C1 segment of cervical spinal cord (tissue), 14 donors: ENCODE data around the gene TARDBP.
A peak's percentile ranks its signal among the peaks of the same experiment; 100 is the strongest.
"Not testable (repeated sequence)": the region's sequence is repeated elsewhere in the genome, so short reads cannot be mapped to it uniquely, and the experiment has no call there.

Source experiments
- DNase-seq, 14 donors: peaks; one replicate each; lab custom pipeline; 2025; lab: John Stamatoyannopoulos, UW

Gene TARDBP

DNA sequence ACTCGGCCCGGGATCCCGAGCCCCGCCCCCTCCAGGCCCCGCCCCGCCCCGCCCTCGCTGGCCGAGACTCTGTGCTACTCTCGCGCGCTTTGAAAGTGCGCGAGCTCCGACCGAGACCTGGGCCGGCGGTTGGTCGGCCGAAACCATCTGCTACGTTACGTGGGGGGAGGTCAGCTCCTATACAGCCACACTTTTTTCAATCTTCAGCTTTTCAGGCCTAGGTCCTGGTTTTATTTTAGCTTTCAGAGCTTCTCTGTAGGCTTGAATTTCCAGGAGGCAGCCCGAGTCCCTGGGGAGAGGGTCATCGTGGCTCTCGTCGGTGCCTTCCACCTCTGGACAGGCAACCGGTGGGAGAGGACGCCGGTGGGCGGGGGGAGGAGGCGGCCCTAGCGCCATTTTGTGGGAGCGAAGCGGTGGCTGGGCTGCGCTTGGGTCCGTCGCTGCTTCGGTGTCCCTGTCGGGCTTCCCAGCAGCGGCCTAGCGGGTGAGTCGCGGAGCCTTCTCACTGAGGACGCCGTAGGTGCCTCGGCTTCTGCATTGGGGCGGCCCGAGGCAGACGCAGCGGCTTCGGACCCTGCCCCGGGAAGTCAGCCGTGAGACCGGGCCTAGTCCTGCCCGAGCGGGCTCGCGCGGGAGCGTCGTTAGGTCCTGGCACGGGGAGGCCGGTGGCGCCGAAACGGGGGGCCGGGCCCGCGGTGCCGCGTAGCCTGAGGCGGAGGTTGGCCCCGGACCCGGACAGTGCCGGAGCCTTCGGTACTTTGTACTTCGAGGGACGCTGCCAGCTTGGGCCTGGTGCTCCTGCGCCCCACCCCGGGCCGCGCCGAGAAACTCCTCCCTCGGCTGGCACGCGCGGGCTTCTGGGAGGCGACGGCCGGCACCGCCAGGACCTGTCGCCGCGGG is at the start of gene TARDBP:
TARDBP (plus strand) TSS at position 395 of the 900 bp plus-strand sequence. CDS start 1,074 bp downstream, outside the sequence.
- DNase-seq: peak; percentile 44 to 99 (median 94)

DNA sequence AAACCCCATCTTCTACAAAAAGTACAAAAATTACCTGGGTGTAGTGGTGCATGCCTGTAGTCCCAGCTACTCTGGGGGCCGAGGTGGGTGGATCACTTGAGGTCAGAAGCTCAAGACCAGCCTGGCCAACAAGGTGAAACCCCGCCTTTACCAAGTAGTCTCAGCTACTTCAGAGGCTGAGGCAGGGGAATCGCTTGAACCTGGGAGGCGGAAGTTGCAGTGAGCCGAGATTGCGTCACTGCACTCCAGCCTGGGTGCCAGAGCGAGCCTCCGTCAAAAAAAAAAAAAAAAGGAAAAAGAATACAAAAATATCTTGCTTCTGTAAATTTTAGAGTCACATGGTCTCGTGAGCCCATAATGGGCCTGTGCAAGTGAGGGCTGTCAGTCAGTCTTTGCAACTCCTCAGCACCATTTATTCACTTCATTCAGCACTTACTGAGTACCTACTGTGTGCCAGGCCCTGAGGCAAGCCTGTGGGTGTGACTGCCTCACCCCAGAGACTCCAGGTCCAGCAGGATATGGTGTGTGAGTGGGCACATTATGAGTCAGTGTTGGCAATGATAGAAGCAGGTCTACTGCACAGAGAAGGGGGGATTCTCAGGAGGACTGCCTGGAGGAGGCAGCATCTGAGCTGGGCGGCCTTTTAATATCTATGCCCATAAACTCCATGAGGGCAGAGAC is 46.8 kb upstream of the TARDBP start:
- DNase-seq: no peak

DNA sequence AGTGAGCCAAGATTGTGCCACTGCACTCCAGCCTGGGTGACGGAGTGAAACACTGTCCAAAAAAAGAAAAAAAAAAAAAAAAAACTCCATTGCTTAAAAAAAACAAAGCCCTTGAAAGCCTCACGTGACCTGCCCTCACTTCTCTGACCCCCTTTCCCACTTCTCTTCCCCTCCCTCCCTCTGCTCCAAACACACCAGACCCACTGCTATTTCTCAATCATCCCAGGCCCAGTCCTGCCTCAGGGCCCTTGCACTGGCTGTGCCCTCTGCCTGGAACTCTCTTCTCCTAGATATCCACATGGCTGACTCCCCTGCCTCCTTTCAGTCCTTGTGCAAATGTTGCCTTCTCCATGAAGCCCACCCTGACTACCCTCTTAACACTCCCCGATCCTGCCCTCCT is 45.4 kb upstream of the TARDBP start:
- no peak for DNase-seq

DNA sequence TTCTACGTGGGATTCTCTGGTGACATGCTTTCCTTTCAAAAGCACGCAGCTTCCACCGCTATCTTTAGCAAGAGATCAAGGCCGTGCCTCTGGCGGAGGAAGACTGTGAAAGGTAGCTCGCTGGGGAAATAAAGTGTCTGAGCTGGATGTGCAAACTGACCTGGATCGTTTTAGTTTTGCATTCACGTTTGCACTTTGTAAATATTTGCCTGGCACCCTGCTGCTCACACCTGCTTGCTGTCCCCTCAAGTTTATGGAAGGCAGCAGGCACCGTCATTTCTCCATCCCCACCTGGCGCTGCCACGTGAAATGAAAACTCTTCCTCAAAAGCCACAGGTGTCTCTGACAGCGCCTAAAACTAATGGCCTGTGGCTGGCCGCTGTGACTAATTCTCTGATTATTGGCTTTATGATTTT is 44.0 kb upstream of the TARDBP start:
- no peak for DNase-seq

DNA sequence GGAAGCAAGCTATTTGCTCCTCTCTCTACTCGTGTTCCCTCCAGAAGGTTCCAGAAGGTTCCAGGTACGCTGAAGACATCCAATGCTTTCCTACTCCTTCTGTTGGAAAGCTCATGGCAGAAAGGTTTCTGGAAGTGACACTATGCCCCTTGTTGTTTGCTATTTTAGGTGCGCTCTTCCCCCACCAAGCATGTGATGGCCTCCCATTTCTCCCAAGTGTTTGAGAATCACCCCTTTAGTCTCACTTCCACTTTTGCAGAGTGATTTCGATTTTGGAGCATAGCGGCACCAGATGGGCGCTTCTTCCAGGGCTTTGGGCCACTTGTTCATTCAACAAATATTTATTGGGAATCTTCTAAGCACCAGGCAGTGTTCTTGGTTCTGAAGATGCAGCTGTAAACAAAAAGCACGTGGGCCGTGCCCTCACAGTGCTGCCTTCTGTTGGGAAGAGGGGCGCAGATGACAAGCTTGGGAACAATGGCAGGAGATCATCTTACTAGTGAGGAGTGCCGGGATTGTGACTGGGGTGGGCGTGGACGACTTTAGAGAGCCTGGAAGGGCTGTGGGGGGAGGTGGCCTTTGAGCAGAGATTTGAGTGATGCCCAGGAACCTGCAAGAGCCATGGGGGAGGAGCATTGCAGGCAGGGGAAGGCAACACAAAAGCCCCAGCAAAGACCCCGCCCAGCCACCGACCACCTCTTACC is 43.0 kb upstream of the TARDBP start:
- DNase-seq: peak in 4 of 14 donors; percentile 14 to 37 (median 26)

DNA sequence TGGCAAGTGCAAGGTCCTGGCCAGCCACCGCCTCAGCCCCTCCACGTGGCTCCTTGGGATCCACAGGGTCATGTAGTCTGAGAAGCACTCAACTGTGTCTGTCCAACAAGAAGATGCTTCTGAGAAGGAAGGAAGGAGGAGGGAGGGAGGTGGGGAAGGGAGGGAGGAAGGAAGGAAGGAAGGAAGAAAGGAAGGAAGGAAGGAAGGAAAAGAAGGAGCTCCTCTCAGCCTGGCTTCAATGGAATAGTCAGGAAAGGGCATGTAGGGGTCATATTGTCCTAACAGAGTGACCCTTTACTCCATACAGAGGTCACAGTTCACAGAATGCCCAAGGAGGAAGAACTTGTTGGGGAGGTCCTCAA is 42.5 kb upstream of the TARDBP start:
- DNase-seq: no peak

DNA sequence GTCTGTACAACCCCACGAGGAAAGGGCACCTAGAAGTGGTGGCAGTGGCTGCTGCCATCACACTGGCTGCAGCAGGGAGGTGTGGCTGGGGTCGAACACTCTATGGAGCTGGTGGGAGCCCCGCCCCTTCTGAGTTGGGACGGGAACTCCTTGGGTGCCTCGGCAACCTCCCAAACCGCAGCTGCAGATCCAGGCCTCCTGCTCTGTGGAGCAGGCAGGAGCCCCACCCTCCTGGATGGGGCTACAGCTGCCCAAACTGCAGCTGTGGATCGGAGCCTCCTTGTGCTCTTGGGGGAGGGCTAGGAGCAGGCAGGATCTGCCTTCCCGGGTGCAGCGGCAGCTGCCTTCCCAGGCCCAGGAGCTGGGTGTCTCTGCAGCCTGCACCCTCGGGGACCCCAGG is 38.9 kb upstream of the TARDBP start:
- no peak for DNase-seq

DNA sequence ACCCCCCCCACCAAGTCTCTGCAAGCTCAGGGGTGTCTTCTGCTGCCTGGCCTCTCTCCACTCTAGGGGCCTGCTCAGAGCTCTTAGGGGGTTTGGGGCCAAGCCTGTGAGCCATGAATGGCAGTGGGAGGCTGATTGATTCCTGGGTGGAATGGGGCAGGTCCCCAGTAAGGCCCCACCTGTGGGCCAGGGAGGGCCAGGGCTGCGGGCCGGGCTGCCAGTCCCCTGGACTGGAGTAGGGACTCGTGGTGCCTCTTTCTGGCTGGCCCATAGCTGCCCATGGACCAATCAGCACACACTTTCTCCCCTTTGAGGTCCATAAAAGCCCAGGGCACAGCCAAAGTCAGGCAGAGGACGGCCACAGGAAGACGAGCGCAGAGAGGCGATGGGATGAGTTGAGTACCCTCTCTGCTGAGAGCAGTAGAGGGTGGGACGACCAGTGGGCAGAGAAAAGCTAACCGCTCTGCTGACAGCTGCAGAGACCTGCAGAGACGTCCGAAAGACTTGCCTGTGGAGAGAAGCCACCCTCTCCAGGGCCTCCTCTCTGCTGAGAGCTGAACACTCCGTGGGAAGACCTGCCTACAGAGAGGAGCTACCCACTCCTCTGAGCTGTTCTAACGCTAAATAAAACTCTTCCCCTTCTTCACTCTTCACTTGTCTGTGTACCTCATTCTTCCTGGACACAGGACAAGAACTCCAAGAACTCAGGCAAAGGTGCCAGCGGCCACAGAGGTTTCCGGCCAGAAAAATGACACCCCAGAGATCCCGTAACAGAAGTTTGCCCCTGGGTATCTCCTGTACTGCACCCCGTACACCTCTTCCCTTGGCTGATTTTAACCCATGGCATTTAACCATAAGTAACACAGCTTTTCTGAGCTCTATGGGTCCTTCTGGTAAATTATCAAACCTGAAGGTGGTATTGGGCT is 38.2 kb upstream of the TARDBP start:
- DNase-seq: no peak

DNA sequence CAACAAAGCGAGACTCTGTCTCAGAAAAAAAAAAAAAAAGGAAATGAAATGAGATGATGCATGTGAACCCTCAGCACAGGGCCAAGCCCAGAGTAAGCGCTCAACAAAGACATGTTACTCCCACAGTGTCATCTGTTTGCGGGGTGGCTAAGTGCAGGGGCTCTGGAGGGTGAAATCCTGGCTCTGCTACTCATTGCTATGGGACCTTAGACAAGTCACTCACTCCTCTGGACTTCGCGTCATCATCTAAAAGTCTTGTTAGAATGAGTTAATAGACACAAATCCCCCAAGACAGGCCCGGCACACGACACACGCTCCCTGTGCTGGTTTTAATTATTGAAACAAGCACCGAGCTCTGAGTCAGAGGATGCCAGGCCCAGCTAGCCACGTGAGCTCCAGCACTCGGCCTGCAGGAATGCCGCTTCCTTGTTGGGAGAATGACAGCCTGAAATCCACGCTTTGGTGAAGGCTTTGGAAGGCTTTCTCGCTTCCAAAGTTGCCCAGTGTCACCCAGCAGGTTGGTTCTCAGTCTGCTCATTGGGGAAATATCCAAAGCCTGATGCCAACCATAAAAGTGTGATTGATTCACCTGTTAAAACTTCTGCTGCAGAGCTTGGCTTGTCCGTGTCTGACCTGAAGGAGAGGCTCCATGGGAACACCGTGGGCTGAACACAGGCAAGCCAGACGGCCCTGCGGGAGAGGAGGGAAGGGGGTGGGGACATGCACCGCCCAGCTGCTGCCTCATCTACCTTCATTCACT is 36.7 kb upstream of the TARDBP start:
- peak in 6 of 14 donors; percentile 6 to 50 (median 12) for DNase-seq

DNA sequence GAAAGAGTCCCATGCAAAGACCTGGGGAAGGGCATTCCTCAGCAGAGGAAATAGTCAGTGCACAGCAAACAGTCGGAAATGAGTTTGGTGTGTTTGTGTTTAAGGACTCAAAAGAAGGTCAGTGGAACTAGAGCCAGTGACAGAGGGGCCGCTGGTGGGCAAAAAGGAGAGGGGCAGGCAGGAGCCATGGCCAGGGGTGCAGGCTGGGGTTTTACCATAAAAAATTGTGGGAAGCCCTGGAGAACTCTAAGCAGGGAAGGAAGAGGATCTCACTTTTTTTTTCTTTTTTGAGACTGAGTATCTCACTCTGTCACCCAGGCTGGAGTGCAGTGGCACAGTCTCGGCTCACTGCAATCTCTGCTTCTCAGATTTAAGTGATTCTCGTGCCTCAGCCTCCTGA is 33.7 kb upstream of the TARDBP start:
- DNase-seq: no peak

DNA sequence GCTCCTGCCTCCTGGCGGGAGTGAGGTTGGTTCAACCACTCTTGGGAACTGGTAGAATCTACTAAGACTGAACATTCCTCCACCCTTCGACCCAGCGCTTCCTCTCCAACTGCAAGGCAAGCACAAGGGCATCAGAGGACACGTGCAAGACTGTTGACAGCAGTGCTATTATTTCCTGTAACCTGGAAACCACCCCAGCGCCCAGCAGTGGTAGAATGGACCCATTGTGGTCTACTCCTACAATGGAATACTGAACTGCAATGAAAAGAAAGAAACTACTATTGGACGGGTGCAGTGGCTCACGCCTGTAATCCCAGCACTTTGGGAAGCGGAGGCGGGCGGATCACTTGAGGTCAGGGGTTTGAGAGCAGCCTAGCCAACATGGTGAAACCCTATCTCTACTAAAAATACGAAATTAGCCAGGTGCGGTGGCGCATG is 33.0 kb upstream of the TARDBP start:
- DNase-seq: peak in 12 of 14 donors; percentile 2 to 82 (median 62)

DNA sequence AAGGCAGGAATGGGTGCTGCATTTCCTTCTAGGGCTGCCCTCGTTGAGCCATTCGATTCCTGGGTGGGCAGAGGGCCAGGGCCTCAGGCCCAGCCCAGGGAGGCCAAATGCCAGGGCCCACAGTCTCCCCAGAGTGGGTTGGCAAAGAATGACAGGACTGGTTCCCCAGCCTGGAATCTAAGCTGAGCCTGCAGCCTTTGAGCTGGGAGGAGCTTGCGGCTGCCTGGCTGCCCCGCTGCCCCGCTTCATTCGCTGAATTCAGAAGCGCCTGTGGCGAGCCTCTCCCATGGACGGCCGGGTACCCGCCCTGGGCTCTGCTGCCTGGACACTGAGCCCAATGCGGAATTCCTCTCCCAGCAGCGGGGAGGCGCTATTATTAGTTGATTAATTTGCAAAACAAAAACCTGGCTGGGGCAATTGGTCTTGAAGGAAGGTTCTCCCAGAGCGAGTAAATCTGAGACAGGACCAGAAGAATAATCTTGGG is 32.3 kb upstream of the TARDBP start:
- peak in 13 of 14 donors; percentile 36 to 92 (median 81) for DNase-seq

DNA sequence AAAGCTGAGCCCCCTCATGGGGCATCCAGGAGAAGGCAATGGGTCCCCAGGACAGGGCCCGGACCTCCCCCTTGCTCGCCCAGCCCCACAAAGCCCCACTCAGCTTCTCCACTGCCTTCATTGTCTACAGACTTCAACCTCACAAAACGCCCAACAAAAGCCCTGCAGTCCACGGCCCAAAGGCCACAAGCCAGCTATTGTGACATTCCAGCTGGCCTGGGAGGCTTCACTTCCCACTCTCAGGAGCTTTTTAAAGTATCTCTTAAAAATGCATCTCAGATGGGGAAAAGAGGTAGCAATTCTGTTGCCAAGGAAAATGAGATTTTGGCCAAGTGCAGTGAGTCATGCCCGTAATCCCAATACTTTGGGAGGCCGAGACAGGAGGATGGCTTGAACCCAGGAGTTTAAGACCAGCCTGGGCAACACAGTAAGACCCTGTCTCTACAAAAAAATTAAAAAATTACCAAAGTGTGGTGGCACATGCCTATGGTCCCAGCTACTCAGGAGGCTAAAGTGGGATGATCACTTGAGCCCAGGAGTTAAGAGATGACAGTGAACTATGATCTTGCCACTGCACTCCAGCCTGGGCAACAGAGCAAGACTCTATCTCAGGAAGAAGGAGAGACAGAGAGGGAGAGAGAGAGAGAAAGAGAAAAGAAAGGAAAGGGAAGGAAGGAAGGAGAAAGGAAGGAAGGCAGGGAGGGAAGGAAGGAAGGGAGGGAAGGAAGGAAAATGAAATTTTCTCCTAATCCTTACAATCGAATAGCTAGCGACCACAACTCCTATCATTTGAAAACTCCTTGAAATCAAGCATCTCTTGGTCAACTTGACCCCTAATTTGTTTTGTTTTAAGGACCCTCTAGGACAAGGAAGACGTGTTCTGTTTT is 31.4 kb upstream of the TARDBP start:
- DNase-seq: peak in 12 of 14 donors; percentile 26 to 89 (median 72)

DNA sequence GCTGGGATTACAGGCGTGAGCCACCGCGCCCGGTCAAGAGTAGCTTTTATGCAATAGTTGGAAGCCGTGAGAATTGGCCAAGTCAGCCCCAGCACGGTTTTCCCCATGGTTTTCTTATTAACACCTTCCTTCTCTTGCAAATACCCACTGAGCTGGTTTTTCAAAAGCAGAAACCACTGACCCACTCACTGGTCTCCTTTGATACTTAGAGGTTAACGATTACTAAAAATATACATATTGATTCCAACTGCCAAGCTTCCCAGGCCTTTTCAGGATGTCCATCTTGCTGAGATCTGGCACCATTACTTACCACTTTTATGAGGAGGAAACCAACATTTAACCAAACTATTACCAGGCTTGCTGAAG is 25.9 kb upstream of the TARDBP start:
- DNase-seq: no peak

DNA sequence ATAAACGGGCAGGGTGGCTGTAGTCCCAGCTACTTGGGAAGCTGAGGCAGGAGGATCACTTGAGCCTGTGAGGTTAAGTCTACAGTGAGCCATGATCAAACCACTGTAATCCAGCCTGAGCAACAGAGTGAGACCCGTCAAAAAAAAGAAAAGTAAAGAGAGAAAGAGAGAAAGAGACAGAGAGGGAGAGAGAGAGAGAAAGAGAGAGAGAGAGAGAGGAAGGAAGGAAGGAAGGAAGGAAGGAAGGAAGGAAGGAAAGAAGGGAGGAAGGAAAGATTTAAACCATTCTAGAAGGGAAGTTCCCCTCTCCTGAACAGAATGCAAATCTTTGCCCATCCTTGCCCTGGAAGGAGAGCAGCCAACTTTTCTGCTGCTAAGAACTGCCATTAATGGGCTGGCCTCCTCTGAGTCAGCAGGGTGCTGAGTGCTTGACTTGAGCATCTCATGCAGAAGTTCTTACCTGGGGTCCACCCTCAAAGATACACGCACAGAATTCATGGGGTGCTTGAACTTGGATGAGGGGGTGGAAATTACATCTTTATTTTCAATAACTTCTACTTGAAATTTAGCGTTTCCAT is 24.5 kb upstream of the TARDBP start:
- no peak for DNase-seq

DNA sequence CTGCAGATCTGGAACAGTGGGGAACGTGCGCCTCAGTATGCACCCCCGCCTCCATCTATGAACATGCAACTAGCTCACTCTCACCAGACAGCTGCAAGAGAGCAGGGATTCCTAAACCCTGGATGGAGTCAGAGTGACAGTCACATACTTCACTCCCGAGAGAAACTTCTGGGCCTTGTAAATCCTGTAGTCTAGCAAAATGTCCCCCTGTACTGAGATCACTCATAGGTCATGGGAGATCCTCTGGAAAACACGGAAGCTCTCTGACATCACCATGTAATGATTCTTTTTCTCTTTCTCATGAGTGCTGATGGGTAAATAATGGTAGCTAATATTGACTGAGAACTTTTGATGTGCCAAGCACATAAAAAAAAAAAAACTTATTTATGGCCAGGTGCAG is 23.4 kb upstream of the TARDBP start:
- DNase-seq: no peak

DNA sequence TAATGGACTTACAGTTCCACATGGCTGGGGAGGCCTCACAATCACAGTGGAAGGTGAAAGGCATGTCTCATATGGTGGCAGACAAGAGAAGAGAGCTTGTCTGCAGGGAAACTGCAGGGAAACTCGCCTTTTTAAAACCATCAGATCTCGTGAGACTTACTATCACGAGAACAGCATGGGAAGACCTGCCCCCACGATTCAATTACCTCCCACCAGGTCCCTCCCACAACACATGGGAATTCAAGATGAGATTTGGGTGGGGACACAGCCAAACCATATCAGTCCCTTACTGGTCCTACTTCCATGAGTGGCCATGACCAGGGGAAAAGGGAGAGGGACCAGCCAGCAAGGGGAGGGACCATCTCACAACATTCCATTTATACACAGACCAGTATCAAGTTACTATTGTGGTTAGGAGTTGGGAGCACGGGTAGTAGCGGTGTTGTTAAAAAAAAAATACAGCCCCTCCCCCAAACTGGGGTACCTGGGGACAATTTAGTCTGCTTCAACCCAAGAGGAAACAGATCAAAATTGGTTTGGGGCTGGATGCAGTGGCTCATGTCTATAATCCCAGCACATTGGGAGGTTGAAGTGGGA is 22.4 kb upstream of the TARDBP start:
- DNase-seq: not testable (repeated sequence)

DNA sequence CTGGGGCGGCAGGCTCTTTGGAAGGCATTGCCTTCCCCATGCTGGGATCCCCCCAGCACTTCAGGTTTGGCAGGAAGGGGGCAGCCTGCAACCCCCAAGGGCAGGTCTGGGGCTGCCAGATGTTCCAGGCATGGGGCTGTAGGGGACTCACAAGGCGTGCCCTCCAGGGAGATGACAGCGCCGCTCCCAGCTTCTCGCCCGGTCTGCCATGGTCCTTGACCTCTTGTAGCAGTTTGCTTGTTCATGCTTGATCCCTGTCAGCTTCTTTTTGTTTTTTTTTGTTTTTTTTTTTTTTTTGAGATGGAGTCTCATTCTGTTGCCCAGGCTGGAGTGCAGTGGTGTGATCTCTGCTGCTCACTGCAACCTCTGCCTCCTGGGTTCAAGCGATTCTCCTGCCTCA is 21.6 kb upstream of the TARDBP start:
- no peak for DNase-seq
